Dedifferentiated amniotic fluid mesenchymal stem cell (primary cell): ENCODE measurements around the gene FBXO9.

Source experiments
- DNase-seq: peaks from one replicate; pipeline ENCODE4 v3.0.0-alpha.2; 2016; ENCODE audit errors: extremely low spot score

FBXO9 gene

GRCh38 chr6:53134601-53135235, 69.5 kb downstream of the FBXO9 start:
- DNase-seq: no peak

GRCh38 chr6:53136000-53136609, 70.9 kb downstream of the FBXO9 start:
- no peak for DNase-seq

- DNase-seq: no peak
Measured at GRCh38 chr6:53139841-53140413, 74.7 kb downstream of the FBXO9 start.

GRCh38 chr6:53142810-53143209, 77.6 kb downstream of the FBXO9 start:
- no peak for DNase-seq

- DNase-seq: no peak
Measured at GRCh38 chr6:53143710-53144109, 78.5 kb downstream of the FBXO9 start.

GRCh38 chr6:53144802-53145201, 79.6 kb downstream of the FBXO9 start:
- no peak for DNase-seq

- DNase-seq: no peak
Measured at GRCh38 chr6:53148684-53149083, 83.5 kb downstream of the FBXO9 start, which contains the start of gene GCM1. Gene GCM1, minus strand, starts transcription at chr6:53148841. Its CDS starts 3,209 bp downstream, at chr6:53145632.
